ENCODE results near the gene DNAJB6.

- TF ChIP-seq EZH2phosphoT487 (IDR thresholded peaks at IDR 0.05; ENCODE audit: insufficient read depth, low read depth): no peak
- TF ChIP-seq EZH2 (IDR thresholded peaks at IDR 0.05; ENCODE audit: insufficient read depth, poor library complexity, severe bottlenecking): no peak
Observed at GRCh38 chr7:157396316-157397035, 59.7 kb downstream of the DNAJB6 start.
